Measurements from ENCODE around the gene SUN2.
A peak's percentile ranks its signal among the peaks of the same experiment; 100 is the strongest.
"Not testable (repeated sequence)": the region's sequence is repeated elsewhere in the genome, so short reads cannot be mapped to it uniquely, and the experiment has no call there.

The SUN2 gene, protein sequence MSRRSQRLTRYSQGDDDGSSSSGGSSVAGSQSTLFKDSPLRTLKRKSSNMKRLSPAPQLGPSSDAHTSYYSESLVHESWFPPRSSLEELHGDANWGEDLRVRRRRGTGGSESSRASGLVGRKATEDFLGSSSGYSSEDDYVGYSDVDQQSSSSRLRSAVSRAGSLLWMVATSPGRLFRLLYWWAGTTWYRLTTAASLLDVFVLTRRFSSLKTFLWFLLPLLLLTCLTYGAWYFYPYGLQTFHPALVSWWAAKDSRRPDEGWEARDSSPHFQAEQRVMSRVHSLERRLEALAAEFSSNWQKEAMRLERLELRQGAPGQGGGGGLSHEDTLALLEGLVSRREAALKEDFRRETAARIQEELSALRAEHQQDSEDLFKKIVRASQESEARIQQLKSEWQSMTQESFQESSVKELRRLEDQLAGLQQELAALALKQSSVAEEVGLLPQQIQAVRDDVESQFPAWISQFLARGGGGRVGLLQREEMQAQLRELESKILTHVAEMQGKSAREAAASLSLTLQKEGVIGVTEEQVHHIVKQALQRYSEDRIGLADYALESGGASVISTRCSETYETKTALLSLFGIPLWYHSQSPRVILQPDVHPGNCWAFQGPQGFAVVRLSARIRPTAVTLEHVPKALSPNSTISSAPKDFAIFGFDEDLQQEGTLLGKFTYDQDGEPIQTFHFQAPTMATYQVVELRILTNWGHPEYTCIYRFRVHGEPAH

DNA sequence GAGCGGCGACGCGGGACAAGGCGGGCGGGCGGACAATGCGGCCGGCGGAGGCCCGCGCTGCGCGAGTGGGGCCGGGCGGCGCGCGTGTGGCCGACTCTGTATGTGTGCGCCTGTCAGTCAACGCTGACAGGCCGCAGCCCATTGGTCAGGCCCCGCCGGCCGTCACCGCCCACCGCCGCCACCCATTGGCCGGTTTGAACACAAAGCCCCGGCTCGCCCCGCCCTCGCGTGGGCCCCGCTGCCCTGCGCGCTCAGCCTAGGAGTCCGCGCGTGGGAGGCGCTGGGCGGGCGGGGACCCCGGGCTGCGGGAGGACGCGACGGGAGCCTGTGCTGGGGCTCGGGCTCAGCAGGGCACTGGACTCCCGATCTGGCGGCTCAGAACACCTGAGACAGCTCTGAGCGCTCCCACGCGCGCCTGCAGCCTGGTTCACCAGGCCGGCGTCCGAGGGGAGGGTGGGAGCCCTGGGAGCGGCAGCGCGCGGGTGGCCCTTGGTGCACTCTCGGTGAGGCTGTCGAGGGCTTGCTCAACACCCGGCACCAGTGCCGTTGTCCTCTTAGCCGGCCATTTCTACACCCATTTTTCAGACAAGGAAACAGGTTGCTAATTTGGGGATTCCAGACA lies at the start of gene SUN2:
Gene SUN2 (minus strand): TSS at position 88 of the 622 bp plus-strand sequence. CDS start 3,370 bp downstream, outside the sequence.
- Histone ChIP-seq H3K4me3 (IDR thresholded peaks at IDR 0.05; ENCODE audit: insufficient read depth, low read depth, low read length) (no peak within 1 kb of the TSS), H2AFZ (ENCODE audit: low read depth) (peak within 1 kb of the TSS; percentile 92), H3K9ac (peak within 1 kb of the TSS; percentile 72; the same call in 1 of the 2 replicates), H3K4me2 (peak within 1 kb of the TSS; percentile 76), H3K4me1 (ENCODE audit: low read depth, poor library complexity, severe bottlenecking) (peaks cover 25% of the 10 kb centered on the region), H3K79me2 (ENCODE audit: insufficient read depth, low read depth) (0 out of 2 replicates have a peak, but pooled peaks cover 7% of the 10 kb centered on the region), H3K27ac (no peak within 1 kb of the TSS), H4K20me1 (ENCODE audit: insufficient read depth) (no peaks in the 10 kb centered on the region), H3K27me3 (ENCODE audit: insufficient read depth, low read depth) (no peaks in the 10 kb centered on the region), H3K36me3 (ENCODE audit: insufficient read depth) (no peaks in the 10 kb centered on the region)
- TF ChIP-seq, protein P1, sequence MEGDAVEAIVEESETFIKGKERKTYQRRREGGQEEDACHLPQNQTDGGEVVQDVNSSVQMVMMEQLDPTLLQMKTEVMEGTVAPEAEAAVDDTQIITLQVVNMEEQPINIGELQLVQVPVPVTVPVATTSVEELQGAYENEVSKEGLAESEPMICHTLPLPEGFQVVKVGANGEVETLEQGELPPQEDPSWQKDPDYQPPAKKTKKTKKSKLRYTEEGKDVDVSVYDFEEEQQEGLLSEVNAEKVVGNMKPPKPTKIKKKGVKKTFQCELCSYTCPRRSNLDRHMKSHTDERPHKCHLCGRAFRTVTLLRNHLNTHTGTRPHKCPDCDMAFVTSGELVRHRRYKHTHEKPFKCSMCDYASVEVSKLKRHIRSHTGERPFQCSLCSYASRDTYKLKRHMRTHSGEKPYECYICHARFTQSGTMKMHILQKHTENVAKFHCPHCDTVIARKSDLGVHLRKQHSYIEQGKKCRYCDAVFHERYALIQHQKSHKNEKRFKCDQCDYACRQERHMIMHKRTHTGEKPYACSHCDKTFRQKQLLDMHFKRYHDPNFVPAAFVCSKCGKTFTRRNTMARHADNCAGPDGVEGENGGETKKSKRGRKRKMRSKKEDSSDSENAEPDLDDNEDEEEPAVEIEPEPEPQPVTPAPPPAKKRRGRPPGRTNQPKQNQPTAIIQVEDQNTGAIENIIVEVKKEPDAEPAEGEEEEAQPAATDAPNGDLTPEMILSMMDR (conservative IDR thresholded peaks at IDR 0.05; ENCODE audit: low read depth, low read length): no peak

DNA sequence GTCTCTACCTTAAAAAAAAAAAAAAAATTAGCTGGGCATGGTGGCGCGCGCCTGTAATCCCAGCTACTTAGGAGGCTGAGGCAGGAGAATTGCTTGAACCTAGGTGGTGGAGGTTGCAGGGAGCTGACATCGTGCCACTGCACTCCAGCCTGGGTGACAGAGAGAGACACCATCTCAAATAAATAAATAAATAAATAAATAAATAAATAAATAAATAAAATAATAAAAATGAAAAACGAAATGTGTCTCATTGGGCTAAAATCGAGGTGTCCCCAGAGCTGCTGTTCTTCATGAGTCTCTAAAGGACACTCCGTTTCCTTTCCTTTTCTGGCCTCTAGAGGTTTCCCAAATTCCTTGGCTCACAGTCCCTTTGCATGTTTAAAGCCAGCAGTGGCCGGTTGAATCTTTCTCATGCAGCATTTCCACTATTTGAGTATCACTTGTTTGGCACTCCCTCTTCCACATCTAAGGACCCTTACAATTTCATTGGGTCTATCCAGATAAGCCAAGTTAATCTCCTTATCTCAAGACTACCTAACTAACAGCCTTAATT lies 49.3 kb upstream of the SUN2 start:
- H3K27ac ChIP-seq; H3K9ac ChIP-seq; H3K79me2 ChIP-seq (ENCODE audit: insufficient read depth, low read depth); H3K4me3 ChIP-seq (IDR thresholded peaks at IDR 0.05; ENCODE audit: insufficient read depth, low read depth, low read length); H2AFZ ChIP-seq (ENCODE audit: low read depth); H4K20me1 ChIP-seq (ENCODE audit: insufficient read depth); H3K36me3 ChIP-seq (ENCODE audit: insufficient read depth); H3K4me1 ChIP-seq (ENCODE audit: low read depth, poor library complexity, severe bottlenecking); H3K4me2 ChIP-seq: not testable (repeated sequence)
- H3K27me3 ChIP-seq (ENCODE audit: insufficient read depth, low read depth): peaks cover 49% of the 10 kb centered on the region

DNA sequence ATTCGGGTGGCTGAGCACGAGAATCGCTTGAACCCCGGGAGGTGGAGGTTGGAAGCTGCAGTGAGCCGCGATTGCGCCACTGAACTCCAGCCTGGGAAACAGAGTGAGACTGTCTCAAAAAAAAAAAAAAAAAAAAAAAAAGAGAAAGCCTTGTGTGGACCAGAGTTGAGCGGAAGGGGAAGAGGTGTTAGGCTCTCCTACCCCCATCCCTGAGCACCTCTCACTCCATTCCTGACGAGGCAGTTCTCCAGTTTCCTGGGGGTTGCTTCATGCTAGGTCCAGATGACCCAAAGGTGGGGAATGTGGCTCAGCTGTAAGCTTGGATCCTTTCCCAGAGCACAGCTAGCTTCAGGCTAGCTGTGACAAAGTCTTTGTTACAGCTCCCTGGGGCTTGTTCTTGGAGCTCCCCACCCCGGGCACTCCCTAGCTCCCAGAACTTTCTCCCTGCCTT lies 46.9 kb upstream of the SUN2 start:
- Histone ChIP-seq H3K4me1 (ENCODE audit: low read depth, poor library complexity, severe bottlenecking) (no peaks in the 10 kb centered on the region), H3K4me3 (IDR thresholded peaks at IDR 0.05; ENCODE audit: insufficient read depth, low read depth, low read length) (no peak overlapping the region), H3K4me2 (no peak overlapping the region), H3K36me3 (ENCODE audit: insufficient read depth) (no peaks in the 10 kb centered on the region), H4K20me1 (ENCODE audit: insufficient read depth) (no peaks in the 10 kb centered on the region), H3K27me3 (ENCODE audit: insufficient read depth, low read depth) (peaks cover 70% of the 10 kb centered on the region), H2AFZ (ENCODE audit: low read depth) (no peak overlapping the region), H3K27ac (no peak overlapping the region), H3K79me2 (ENCODE audit: insufficient read depth, low read depth) (no peaks in the 10 kb centered on the region), H3K9ac (no peak overlapping the region)
- TF ChIP-seq, protein P1 (conservative IDR thresholded peaks at IDR 0.05; ENCODE audit: low read depth, low read length): no peak

DNA sequence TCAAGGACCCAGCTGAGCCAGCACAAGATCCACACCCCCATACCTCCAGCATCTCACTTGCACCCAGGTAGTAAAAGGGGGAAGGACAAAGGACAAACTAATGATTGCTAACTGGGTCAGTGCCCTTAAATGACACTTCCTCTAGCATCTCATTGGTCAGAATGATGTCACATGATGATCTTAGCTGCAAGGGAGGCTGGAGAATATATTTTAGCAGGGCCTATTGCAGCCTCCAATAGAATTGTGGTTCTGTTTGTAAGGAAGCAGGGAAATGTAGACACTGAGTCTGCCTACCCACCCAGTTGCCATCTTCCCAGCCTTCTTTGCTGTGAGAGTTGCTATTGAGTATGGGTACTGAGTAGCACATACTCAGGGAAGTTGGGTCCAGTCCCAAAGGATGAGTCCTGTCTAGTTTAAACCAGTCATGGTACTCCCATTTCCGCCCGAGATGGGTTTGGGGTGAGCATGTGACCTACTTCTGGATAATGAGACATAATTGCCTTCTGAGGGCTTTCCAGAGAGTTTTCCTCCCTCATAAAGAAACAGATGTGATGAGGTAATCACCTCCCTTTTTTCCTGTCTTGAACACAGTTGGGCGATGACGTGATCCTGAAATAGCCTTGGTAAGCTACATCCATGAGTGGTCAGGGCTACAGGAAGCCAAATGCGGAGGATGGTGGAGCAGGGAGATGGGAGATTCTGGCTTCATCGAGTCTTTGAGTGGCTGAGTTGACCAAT lies 43.6 kb upstream of the SUN2 start:
- H3K27ac ChIP-seq: no peak overlapping the region

More for the DNA sequence above, 43.6 kb upstream of the SUN2 start:
- H3K4me2 ChIP-seq: no peak overlapping the region
- no peak overlapping the region for H3K9ac ChIP-seq
- no peak overlapping the region for H3K4me3 ChIP-seq (IDR thresholded peaks at IDR 0.05; ENCODE audit: insufficient read depth, low read depth, low read length)
- H2AFZ ChIP-seq (ENCODE audit: low read depth): no peak overlapping the region
- TF ChIP-seq, protein P1 (conservative IDR thresholded peaks at IDR 0.05; ENCODE audit: low read depth, low read length): no peak
- H4K20me1 ChIP-seq (ENCODE audit: insufficient read depth): no peaks in the 10 kb centered on the region
- H3K36me3 ChIP-seq (ENCODE audit: insufficient read depth): no peaks in the 10 kb centered on the region
- H3K79me2 ChIP-seq (ENCODE audit: insufficient read depth, low read depth): no peaks in the 10 kb centered on the region
- H3K4me1 ChIP-seq (ENCODE audit: low read depth, poor library complexity, severe bottlenecking): peaks cover 2% of the 10 kb centered on the region
- peaks cover 84% of the 10 kb centered on the region for H3K27me3 ChIP-seq (ENCODE audit: insufficient read depth, low read depth)
